Right renal cortex interstitium (tissue), 3 donors: Measurements from ENCODE around the gene CACNA1C. TPM values are rescaled to one million over a fixed set of nuclear protein-coding genes. Genes with fewer than 3 reads are reported as not detected.
"Not testable (repeated sequence)": the region's sequence is repeated elsewhere in the genome, so short reads cannot be mapped to it uniquely, and the experiment has no call there.

Experiments
- DNase-seq, 3 donors: peaks; one replicate each; pipeline ENCODE4 v3.0.0-alpha.2; 2013; ENCODE audit warnings: low read depth in 3 of 3, low spot score in 2 of 3
- polyA plus RNA-seq, 3 donors: library from polyadenylated mRNA; unstranded; fragments of 120-200 nt; gene quantifications; one replicate each; pipeline ENCODE4 v1.2.1, GENCODE V29; 2013; ENCODE audit not compliant: insufficient read length in 3 of 3

The CACNA1C gene
- polyA plus RNA-seq, 3 donors, result 5.7 to 6.4 (median 5.8) TPM

DNA sequence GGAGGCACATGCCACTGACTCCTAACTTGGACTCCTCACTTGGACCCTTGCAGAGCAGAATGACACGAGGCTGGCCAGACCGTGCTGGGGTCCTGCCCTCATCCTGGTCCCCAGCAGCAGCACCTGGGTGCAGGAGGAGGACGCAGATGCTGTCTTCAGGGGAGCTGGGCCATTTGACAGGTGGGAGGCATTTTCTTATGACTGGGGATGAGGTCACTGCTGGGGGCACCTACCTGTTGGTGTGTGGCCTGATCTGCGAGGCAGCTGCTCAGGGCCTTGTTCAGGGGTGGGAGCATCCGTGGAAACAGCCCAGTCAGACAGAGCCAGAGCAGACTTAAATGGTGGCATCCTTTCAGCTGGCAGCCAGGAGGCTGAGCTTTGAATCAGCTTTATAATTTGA lies 57.3 kb downstream of the CACNA1C start:
- no peak for DNase-seq

DNA sequence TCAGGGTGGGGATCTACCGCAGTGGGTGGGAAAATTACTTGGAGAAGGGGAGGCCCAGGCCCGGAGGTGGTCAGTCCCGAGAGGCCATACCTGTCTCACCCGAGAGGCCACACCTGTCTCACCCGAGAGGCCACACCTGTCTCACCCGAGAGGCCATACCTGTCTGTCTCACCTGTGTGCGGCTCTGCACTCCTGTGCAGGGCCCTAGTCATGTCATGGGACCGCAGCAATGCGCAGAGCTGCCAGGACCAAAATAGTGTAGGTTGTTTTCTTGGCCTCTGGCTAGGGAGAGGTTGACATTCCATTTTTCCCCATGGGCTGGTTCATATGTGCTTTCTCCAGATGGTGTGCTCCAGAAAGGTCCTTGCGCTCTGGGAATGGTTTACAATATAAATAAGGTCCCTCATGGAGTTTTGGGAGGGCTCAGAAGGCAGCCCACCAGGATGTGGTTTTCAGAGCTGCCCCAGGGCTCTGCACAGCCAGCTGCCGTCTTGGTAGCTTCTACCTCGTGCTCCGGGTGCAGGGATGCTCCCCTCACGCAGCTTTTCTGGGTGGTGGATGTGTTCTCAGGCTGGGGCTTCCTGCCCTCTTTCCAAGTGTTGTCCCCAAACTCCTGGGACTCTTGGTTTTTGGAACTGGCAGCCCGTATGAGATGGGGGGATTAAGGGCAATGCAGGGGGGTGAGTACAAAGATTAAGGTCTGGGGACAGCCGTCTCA lies 58.2 kb downstream of the CACNA1C start:
- DNase-seq, result no peak

DNA sequence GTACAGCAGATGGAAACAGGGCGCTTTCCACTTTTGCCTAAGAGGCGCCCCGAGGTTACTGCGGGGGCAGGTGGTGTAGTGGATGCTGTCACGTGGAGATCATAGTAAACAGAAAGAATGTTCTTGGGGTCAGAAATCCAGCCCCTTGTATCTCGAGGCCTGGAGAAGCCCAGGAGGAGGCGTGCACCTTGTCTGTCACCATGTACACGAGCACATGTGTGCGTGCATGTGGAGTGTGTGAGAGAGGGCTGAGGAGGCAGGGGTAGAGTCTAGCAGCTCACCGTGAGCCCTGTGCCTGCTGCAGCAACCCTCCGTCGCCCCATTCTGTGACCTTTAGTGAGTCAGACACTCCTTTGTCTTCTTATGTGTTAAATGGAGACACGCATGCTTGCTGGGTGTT lies 59.0 kb downstream of the CACNA1C start:
- DNase-seq, result no peak

DNA sequence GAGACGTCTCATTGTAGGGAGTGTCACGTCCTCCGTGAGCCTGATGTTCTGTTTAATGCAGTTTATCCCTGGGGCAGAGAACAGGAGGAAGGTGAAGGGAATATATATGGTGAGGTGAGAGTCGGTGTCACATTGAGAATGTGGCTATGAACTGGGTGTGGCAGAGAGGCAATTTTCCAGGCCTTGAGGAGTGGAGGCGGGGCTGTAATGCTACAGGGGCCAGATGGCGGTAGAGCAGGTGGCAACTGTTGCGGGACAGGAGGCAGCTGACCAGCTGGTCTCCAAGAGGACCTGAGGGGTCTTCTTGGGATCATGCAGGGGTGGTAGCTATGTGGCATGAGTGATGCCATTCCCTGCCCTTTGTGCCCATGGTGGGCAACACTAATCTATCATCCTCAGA lies 59.6 kb downstream of the CACNA1C start:
- DNase-seq, result no peak

DNA sequence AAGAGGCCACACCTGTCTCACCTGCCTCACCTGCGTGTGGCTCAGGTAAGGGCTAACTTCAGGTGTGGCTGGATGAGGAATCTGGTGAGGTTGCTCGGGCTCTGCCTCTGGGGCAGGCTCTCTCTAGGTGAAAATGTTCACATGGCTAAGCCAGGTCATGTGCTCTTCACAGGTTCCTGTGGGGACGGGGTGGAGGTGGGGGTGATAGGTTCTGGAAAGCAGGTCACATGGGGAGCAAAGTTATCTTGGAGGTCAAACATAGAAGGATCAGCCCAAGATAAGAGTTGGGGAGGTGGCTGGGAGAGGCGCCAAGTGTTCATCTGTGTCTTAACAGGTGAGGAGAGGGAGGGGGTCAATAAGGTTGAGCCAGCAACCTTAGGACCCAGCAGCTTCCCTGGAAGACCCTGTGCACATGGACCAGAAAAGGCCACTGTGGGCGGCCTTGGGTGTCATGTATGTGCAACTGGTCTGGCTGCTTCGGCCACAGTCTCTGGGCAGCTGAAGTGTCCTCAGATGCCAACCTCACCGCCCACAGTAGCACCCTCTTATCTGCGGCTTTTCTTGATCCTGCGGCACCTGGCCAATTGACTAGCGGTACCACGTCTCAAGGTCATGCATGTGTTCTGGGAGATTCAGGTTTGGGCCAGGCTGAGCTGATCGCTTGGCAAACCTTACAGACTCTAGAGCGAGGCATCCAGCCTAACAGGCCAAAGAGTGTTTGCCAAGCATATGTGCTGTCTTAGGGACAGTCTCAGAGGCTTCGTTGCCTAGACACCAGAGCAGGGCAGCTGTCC lies 60.5 kb downstream of the CACNA1C start:
- DNase-seq, result no peak

DNA sequence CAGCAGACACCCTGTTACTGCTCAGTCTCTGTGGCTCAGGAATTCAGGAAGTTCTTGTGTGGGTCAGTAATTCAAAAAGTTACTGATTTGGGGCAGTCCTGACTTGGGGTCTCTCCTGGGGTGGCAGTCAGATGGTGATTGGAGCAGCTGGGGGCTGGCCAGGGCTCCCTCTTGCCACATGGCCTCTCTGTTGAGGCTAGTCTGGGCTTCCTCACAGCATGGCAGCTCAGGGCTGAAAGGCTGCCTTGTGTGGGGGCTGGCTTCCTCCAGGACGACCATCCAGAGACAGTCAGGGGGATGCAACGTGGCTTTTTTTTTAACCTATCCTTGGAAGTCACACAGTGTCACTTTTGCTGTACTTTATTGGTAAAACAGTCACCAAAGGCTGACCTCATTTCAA lies 61.3 kb downstream of the CACNA1C start:
- DNase-seq, result no peak

DNA sequence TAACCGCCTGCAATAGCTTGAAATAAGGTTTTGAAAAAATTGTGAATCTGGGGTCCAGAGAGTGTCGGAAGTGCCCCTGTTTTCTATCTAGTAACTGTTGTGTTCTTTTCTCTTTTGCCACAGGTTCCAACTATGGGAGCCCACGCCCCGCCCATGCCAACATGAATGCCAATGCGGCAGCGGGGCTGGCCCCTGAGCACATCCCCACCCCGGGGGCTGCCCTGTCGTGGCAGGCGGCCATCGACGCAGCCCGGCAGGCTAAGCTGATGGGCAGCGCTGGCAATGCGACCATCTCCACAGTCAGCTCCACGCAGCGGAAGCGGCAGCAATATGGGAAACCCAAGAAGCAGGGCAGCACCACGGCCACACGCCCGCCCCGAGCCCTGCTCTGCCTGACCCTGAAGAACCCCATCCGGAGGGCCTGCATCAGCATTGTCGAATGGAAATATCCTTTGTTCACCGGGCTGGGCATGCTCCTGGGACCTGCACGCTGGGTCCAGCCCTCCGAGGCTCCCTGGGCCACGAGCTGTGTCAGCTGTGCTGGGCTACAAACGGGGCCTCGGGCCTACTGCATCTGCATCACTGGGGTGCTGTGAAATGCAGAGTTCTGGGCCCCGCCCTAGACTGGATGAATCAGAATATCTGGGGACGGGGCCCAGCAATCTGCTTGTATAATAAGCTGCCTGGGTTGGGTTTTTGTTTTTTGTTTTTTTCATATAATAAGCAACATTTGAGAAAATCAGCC lies 62.5 kb downstream of the CACNA1C start:
- DNase-seq, result no peak

DNA sequence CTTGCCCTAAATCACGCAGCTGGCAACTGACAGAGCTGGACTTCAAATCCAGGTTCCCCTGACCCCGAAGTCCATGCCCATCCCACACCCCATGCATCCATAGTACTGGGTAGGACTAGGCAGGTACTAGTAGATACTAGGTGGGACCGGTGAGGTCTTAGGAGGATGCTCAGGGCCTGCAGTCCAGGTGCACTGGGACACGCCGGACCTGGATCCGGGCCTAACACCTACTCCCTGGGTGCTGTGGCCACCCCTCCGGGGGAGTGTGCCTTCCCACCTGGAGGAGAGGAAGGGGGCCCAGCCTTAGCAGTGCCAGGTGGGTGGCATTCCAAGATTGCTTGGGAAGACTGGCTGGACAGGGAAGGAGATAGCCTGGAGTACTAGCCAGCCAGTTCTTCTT lies 64.8 kb downstream of the CACNA1C start:
- DNase-seq, result no peak

DNA sequence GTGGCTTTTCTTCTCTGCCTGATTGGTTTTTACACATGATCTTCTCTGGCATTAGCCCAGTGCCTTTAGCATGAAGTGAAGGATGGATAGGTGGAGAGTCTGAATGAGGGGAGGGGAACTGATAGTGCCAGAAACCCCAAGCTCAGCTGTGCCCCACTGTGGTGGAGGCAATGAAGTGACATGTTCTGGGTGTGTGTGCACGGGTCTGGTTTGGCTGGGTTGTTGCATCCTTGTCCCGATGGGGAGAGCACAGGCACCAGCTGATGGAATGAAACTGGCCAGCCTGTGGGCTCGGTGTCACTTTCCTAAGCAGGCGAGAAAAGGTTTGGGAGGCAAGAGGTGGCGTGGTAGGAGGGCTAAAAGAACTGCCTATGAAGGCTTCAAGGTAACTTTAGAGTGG lies 65.3 kb downstream of the CACNA1C start:
- no peak for DNase-seq

DNA sequence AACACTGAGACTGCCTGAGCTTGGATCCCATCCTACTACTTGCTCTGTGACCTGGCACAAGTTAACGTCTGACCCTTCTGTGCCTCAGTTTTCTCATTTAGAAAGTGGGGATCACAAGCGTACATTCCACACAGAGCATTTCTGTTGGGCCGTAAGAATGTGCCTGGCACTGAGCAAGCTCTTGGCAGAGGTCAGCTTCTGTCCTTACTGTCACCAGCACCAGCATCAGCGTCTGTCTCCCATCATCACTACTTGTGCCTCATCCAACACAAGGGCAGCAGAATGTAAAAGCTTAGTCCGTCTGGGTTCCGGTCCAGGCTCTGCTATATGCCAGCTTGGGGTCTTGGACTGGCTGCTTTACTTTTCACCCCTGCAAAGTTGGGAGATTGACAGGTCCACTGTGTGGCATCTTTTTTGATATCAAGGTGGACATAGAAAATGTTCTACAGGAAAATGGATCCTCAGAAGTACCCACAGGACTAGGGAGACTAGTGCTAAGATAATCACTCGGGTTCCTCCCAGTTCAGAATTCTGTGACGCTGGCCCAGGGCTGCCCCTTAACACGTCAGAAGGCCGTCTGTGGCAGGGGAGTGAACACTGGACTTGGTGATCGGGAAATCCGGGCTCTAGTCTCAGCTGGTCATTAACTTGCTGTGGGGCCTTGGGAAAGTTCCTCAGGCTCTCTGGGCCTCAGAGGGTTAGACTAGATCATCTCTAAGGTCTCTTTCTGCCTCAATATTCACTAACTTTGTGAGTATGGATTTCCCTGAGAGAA lies 65.9 kb downstream of the CACNA1C start:
- no peak for DNase-seq

DNA sequence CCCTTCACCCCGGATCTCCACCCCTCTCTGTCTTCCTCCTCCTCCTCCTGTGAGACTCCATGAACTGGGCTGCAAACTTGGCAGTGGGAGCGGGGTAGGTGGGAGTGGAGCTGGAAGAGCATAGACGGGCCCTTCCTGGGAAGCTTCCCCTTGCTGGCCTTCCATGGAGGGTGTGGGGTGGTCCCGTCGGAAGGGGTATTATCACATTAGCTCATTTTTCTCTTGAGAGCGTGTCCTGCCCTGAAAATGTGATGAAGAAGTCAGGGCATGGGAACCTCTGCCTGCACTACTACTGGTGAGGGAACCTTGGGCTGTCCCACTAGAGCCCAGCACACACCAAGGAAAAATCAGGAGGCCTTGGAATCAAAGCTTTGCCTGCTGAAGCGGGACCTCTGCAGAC lies 66.5 kb downstream of the CACNA1C start:
- no peak for DNase-seq

DNA sequence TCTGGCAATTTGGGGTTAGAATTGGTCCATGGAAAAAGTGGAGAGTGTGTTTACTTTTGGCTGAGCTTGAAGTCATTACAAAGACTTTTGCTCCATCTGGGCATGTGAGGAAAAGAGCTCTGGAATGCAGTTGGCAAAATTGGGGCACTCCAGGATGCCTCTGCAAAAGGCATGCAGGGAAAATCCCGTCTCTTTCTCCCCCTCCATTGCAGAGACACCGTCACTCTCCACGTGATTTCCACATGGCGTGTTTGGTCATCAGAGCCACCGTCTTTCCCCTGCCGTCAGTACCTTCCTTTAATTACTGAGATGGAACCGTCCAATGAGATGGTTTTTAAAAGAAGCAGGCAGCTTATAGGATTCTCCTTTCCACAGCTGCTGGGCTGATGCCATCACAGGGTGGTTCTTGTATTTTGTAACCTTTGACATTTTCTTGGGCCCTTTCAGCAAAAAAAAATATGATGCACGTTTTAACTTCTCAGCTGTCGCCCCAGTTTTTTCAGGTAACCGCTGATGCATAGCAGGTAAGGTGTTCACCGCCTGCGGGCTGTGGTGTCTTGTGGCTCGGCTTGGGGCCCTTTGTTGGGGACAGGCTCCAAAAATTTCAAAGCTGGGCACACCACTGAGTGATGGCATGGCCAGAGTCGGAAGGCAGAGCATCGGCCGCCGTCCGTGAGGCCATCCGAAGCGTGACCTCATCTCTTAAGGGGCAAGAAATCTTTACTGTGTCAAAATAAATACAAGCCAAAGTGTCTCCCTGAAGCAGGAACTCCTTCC lies 68.4 kb downstream of the CACNA1C start:
- no peak for DNase-seq

DNA sequence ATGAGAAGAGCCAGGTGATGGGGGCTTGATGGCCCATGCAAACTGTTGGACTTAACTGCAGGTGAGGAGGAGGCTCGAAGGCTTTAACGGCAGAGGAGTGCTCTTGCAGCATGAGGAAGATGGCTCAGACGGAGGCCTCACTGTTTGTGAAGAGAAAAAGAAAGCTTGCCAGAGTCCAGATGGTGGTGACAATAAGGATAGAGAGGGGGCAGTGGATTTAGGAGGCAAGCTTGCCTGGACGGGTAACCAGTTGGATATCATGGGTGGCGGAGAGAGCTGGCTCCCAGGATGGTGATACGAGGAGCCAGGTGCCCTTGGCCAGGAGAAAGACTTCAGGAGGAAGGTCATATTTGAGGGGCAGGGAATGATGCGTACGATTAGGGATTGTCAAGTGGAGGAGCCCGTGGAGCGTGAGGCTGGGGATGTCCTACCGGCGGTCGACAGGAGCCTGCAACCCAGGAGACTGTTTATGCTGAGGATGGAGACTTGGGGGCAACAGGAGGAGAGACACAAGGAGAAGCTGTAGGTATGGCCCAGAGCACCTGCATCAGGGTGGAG lies 71.8 kb downstream of the CACNA1C start:
- DNase-seq, result no peak

DNA sequence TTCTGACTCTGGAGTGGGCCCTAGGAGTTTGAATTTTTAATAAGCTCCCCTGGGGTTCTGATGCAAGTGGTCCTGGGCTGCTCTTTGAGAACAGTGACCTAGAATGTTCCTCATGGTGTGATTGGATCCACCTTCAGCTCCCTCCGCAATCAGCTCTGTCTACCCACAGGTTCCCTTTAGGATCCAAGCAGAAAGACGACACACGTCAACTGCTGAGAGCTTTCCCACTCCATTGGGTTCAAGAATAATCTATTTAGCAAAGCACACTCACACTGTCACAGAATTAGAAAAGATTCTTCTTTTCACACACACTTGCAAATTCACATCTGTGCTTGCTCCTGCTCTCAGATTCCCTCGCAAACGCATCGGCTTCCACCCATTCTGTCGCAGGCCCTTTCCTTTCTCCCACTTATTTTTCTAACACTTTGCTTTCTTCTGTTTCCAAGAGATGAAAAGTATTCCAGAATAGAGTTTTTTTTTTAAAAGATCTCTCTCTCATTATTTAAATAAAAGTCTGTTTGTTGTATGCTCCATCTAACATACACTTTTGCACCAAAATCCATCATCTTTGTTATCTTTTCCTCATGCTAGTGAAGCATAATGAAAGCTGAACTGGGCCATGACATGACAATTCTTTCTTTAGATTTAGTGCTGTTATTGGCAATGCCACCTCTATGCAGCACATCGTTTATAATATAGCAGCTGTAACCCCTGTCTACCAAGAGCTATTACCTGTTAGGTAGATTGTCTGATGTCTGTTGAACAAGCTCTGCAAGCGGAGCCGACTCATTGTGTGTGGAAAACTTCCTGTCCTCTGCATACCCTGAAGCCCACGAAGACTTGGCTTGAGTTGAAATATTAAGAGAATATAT lies 73.1 kb downstream of the CACNA1C start:
- DNase-seq, result no peak

DNA sequence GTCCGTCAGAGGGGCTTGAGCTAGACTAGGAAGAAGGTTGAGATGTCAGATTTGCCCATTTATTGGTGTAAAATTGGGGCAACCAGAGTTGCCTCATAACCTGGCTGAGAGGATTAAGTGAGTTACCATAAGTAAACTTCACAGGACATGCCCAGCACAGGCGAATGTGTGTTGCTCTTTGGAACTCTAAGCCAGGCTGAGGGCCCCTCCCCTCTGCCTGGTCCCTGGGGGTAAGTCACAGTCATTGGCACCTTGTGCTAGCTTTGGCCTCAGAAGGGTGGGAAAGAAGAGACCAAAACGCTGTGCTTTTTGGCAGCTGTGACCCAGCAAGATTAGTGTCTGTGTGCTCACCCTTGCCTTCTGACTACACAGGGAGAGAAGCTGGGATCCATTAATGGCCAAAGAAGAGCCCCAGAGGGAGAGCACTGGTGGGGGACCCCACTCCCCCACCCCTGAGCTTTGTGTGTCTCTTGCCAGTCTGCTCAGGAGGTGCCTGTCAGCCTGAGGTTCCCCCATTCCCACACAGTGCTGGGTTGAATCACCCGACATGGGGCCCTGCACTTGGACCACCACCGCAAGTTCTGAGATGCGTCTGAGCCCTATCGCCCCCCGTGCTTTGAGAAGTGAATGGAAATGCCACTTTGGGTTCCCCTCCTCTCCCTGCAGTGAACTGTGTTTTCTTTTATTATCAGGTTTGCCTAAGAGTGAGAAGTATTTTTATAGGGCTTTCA lies 74.1 kb downstream of the CACNA1C start:
- DNase-seq, result no peak

DNA sequence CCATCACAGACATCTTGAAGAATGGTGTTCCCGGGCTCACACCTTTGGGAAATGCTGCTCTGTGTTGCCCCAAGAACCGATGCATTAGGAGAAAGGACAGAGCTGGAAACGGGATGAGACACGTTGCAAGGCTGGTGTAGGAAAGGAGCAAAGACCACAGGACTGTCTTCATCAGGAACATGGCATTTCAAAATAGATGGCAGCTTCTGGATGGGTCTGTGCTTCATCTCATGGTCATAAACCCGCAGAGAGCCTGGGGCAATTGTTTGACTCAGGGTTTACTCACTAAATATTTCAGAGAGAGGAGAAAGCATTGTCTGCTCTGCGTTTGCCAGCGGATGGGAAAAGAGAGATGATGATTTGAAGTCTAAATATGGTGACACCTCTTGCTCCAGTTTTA lies 76.3 kb downstream of the CACNA1C start:
- no peak for DNase-seq

DNA sequence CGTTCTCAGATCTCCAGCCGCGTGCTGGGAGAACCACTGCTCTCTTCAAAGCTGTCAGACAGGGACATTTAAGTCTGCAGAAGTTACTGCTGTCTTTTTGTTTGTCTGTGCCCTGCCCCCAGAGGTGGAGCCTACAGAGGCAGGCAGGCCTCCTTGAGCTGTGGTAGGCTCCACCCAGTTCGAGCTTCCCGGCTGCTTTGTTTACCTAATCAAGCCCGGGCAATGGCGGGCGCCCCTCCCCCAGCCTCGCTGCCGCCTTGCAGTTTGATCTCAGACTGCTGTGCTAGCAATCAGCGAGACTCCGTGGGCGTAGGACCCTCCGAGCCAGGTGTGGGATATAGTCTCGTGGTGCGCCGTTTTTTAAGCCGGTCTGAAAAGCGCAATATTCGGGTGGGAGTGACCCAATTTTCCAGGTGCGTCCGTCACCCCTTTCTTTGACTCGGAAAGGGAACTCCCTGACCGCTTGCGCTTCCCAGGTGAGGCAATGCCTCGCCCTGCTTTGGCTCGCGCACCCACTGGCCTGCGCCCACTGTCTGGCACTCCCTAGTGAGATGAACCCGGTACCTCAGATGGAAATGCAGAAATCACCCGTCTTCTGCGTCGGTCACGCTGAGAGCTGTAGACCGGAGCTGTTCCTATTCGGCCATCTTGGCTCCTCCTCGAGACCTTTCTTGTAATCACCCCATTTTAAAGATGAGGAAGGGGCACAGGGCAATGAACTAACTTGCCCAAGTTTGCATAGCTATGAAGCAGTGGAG lies 83.1 kb downstream of the CACNA1C start:
- not testable (repeated sequence) for DNase-seq
